Panc1 (cell line): ENCODE measurements around the gene WDR82. TPM values are rescaled to one million over a fixed set of nuclear protein-coding genes. Genes with fewer than 3 reads are reported as not detected.

ENCODE experiments used
- ATAC-seq: fragments of 200-7000 bp; cut with Tn5 transposase; 2 replicates; pipeline ENCODE4 v1.9.1; 2020; ENCODE audit warnings: mild to moderate bottlenecking, moderate library complexity
- BruUV-seq: library from RNA; stranded (reverse); fragments of 400-500 nt; replicated peaks from 2 replicates; lab custom pipeline; 2021; lab: Mats Ljungman, UMichigan
- CTCF ChIA-PET: fragments of 300-600 bp; sonication (Branson Sonifier 250); formaldehyde crosslinking; loops from one replicate; lab custom pipeline; 2022; ENCODE audit warnings: antibody characterized with exemption; lab: Charles Lee
- POLR2A ChIA-PET: fragments of 300-600 bp; sonication (Branson Sonifier 250); formaldehyde crosslinking; loops from one replicate; lab custom pipeline; 2022; ENCODE audit warnings: antibody characterized with exemption; lab: Charles Lee
- DNase-seq: peaks from one replicate; pipeline ENCODE4 v3.0.0-alpha.2; 2010; ENCODE audit warnings: low read depth, low spot score
- H3K27ac ChIP-seq: 2 replicates; pipeline ENCODE4 v1.5.1; 2011; ENCODE audit warnings: mild to moderate bottlenecking, low read length, inconsistent platforms
- H3K27me3 ChIP-seq: fragments of 200-500 bp; sonication (Bioruptor generic); 2 replicates; pipeline ENCODE4 v1.6.0; 2014; ENCODE audit warnings: low read length, inconsistent platforms; ENCODE audit not compliant: control insufficient read depth, insufficient read depth
- H3K36me3 ChIP-seq: fragments of 200-500 bp; sonication (Bioruptor generic); 2 replicates; pipeline ENCODE4 v1.5.1; 2014; ENCODE audit warnings: inconsistent platforms, mild to moderate bottlenecking, low read length, moderate library complexity; ENCODE audit not compliant: control insufficient read depth, insufficient read depth
- H3K4me1 ChIP-seq: 2 replicates; pipeline ENCODE4 v1.5.1; 2011; ENCODE audit warnings: inconsistent platforms, mild to moderate bottlenecking, low read length, moderate library complexity; ENCODE audit not compliant: control insufficient read depth, insufficient read depth
- H3K4me3 ChIP-seq, 2 experiments: 2 replicates each; pipeline ENCODE4 v1.5.1; 2011 to 2012; ENCODE audit warnings: low read depth in 2 of 2, low read length in 2 of 2, mild to moderate bottlenecking in 2 of 2, inconsistent platforms in 1 of 2, moderate library complexity in 1 of 2
- H3K9me3 ChIP-seq: fragments of 200-500 bp; sonication (Bioruptor generic); 2 replicates; pipeline ENCODE4 v1.5.1; 2014; ENCODE audit warnings: low read depth, mild to moderate bottlenecking, inconsistent platforms, low read length, moderate library complexity; ENCODE audit not compliant: control insufficient read depth, insufficient read depth
- POLR2AphosphoS5 ChIP-seq: IDR thresholded peaks from 2 replicates; pipeline ENCODE4 v1.6.1; 2012; ENCODE audit warnings: mild to moderate bottlenecking, low read depth, low read length, moderate library complexity
- SIN3A ChIP-seq: IDR thresholded peaks from 2 replicates; pipeline ENCODE4 v1.6.1; 2012; ENCODE audit warnings: low read depth, mild to moderate bottlenecking, low read length, moderate library complexity, borderline replicate concordance; ENCODE audit not compliant: insufficient read depth
- TCF7L2 ChIP-seq: IDR thresholded peaks from 2 replicates; pipeline ENCODE4 v1.6.1; 2011; ENCODE audit warnings: mild to moderate bottlenecking, low read depth, low read length, inconsistent platforms
- in situ Hi-C: cut with HindIII; loops from 2 replicates; pipeline ENCODE4 v1.10.0; 2016; ENCODE audit warnings: low sequenced_read_pairs, low pct_unique_long_range_greater_than_20kb
- intact Hi-C: fragments of 100-400 bp; cut with micrococcal nuclease; formaldehyde crosslinking; loops from one replicate; pipeline ENCODE4 v1.10.0; 2022; ENCODE audit not compliant: unreplicated experiment
- total RNA-seq: library from RNA; stranded (reverse); gene quantifications from one replicate; pipeline ENCODE4 v1.2.1, GENCODE V29; 2021; ENCODE audit not compliant: unreplicated experiment
- TF ChIP-seq, protein P1 (sequence below): fragments of 450-650 bp; IDR thresholded peaks from 2 replicates; pipeline ENCODE4 v1.5.1; 2017; ENCODE audit warnings: mild to moderate bottlenecking
- TF ChIP-seq, protein P2 (sequence below), 2 experiments: IDR thresholded peaks; 2 replicates each; pipeline ENCODE4 v1.6.1; 2011 to 2012; ENCODE audit warnings: low read depth in 2 of 2, control low read depth in 1 of 2, low read length in 1 of 2, mild to moderate bottlenecking in 1 of 2, moderate library complexity in 1 of 2; ENCODE audit not compliant: insufficient read depth in 1 of 2

The WDR82 gene
- total RNA-seq, 1 experiment from 2014 or later, result 57.9 TPM

DNA sequence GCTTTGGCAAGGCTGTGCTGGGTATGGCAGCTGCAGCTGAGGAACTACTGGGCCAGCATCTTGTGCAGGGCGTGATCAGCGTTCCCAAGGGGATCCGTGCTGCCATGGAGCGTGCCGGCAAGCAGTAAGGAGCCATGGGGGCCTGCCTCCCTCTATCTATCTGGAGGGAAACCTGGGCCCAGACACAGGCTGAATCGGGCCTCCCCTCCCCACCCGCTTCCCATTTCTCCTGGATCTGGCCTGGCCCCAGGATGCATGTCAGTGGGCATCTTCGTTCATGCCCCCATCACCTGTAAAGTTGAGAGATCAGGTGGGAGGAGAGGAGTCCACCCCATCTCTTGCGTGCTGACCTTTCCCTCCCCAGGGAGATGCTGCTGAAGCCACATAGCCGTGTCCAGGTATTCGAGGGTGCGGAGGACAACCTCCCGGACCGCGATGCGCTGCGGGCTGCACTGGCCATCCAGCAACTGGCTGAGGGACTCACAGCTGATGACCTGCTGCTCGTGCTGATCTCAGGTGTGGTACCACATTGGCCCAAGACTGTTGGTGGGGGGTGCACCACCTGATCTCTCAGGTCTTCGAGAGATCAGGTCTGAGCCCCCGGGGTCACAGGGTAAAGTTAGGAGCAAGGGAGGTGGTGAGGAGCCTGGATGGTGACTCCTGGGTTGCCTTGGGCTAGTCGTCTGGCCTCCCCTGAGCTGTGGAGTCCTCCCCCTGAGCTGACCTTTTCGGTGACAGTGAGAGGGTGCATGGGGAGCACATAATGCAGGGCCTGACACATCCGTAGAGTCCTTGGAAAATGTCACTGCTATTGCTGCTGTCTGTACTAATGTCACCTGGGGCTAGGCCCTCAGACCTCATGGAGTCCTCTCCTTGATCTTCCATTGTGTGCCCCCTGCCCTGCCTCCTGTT lies 12.4 kb upstream of the WDR82 start:
- BruUV-seq, result no TSS peak
- POLR2A ChIA-PET, result no interaction called here
- H3K27me3 ChIP-seq, result no peaks in the 10 kb centered on the region
- no peak for TF ChIP-seq SIN3A
- no peak for TF ChIP-seq POLR2AphosphoS5
- TF ChIP-seq, protein P1, sequence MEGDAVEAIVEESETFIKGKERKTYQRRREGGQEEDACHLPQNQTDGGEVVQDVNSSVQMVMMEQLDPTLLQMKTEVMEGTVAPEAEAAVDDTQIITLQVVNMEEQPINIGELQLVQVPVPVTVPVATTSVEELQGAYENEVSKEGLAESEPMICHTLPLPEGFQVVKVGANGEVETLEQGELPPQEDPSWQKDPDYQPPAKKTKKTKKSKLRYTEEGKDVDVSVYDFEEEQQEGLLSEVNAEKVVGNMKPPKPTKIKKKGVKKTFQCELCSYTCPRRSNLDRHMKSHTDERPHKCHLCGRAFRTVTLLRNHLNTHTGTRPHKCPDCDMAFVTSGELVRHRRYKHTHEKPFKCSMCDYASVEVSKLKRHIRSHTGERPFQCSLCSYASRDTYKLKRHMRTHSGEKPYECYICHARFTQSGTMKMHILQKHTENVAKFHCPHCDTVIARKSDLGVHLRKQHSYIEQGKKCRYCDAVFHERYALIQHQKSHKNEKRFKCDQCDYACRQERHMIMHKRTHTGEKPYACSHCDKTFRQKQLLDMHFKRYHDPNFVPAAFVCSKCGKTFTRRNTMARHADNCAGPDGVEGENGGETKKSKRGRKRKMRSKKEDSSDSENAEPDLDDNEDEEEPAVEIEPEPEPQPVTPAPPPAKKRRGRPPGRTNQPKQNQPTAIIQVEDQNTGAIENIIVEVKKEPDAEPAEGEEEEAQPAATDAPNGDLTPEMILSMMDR, result no peak
- TF ChIP-seq, protein P2, sequence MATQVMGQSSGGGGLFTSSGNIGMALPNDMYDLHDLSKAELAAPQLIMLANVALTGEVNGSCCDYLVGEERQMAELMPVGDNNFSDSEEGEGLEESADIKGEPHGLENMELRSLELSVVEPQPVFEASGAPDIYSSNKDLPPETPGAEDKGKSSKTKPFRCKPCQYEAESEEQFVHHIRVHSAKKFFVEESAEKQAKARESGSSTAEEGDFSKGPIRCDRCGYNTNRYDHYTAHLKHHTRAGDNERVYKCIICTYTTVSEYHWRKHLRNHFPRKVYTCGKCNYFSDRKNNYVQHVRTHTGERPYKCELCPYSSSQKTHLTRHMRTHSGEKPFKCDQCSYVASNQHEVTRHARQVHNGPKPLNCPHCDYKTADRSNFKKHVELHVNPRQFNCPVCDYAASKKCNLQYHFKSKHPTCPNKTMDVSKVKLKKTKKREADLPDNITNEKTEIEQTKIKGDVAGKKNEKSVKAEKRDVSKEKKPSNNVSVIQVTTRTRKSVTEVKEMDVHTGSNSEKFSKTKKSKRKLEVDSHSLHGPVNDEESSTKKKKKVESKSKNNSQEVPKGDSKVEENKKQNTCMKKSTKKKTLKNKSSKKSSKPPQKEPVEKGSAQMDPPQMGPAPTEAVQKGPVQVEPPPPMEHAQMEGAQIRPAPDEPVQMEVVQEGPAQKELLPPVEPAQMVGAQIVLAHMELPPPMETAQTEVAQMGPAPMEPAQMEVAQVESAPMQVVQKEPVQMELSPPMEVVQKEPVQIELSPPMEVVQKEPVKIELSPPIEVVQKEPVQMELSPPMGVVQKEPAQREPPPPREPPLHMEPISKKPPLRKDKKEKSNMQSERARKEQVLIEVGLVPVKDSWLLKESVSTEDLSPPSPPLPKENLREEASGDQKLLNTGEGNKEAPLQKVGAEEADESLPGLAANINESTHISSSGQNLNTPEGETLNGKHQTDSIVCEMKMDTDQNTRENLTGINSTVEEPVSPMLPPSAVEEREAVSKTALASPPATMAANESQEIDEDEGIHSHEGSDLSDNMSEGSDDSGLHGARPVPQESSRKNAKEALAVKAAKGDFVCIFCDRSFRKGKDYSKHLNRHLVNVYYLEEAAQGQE (IDR thresholded peaks at IDR 0.05; ENCODE audit: insufficient read depth in 1 of 2, low read depth in 2 of 2, low read length in 1 of 2), result no peak
- no peak for TF ChIP-seq TCF7L2
- no peak for ATAC-seq
- no peak for DNase-seq
- H3K9me3 ChIP-seq, result no peaks in the 10 kb centered on the region
- intact Hi-C loops, result loop anchor here (2.0 to 5.0 kb wide), 2 partner anchors 48 to 156 kb away; partner anchors contain the start of gene SEMA3G
- H3K4me3 ChIP-seq, result no peak overlapping the region
- in situ Hi-C loops, result no loop called here
- H3K4me1 ChIP-seq, result peaks cover 3% of the 10 kb centered on the region; the same call in 1 of the 2 replicates
- H3K36me3 ChIP-seq, result no peaks in the 10 kb centered on the region
- no peak overlapping the region for H3K27ac ChIP-seq
- CTCF ChIA-PET, result no interaction called here

DNA sequence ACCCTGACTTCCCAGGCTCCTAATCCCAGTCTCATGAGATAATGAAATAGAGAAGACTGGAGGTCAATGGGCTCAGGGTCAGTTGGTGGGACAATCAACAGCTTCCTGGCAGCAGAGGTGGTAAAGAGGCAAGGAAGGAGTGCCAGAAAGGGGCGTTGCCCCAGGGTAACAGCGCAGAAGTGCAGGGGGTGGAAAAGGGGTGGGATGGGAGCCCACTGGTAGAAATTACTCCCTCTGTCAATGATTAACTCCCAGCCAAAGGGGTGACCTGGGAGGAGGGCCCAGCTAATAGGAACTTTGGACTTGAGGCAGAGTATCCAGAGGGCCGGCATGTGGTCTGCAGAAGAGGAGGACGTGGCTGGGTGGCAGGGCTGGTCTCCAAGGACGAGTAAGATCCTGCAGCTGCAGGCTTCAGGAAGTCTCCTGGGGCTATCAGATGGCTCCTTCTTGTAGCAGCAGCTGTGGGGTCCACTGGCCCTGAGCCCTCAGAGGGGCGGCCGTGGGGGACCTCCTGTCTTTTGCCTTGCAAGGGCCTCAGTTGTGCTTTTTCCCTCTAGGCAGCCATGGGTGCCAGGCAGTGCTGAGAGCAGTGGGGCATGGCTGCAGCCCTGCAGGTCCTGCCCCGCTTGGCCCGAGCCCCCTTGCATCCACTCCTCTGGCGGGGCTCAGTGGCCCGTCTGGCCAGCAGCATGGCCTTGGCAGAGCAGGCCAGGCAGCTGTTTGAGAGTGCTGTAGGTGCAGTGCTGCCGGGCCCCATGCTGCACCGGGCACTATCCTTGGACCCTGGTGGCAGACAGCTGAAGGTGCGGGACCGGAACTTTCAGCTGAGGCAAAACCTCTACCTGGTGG lies 11.5 kb upstream of the WDR82 start:
- POLR2A ChIA-PET, result interaction anchor here (0.7 kb wide), 1 partner anchor 13 kb away, joined by 3 read pairs; no protein-coding TSS in a partner anchor
- Histone ChIP-seq H3K27ac (no peak overlapping the region), H3K36me3 (no peaks in the 10 kb centered on the region), H3K27me3 (no peaks in the 10 kb centered on the region), H3K4me1 (peaks cover 3% of the 10 kb centered on the region; the same call in 1 of the 2 replicates), H3K9me3 (no peaks in the 10 kb centered on the region), H3K4me3 (no peak overlapping the region)
- TF ChIP-seq TCF7L2 (no peak), POLR2AphosphoS5 (no peak), SIN3A (no peak)
- TF ChIP-seq, protein P1, result no peak
- TF ChIP-seq, protein P2 (IDR thresholded peaks at IDR 0.05; ENCODE audit: insufficient read depth in 1 of 2, low read depth in 2 of 2, low read length in 1 of 2), result no peak
- in situ Hi-C loops, result no loop called here
- CTCF ChIA-PET, result interaction anchor here (0.7 kb wide), 1 partner anchor 95 kb away, joined by 3 read pairs; no protein-coding TSS in a partner anchor
- no peak for DNase-seq
- BruUV-seq, result no TSS peak
- no peak for ATAC-seq
- intact Hi-C loops, result loop anchor here (2.0 to 5.0 kb wide), 2 partner anchors 49 to 157 kb away; partner anchors contain the start of gene SEMA3G
